ENCODE results near the gene ERF.
"Not testable (repeated sequence)": the region's sequence is repeated elsewhere in the genome, so short reads cannot be mapped to it uniquely, and the experiment has no call there.

ERF gene

DNA sequence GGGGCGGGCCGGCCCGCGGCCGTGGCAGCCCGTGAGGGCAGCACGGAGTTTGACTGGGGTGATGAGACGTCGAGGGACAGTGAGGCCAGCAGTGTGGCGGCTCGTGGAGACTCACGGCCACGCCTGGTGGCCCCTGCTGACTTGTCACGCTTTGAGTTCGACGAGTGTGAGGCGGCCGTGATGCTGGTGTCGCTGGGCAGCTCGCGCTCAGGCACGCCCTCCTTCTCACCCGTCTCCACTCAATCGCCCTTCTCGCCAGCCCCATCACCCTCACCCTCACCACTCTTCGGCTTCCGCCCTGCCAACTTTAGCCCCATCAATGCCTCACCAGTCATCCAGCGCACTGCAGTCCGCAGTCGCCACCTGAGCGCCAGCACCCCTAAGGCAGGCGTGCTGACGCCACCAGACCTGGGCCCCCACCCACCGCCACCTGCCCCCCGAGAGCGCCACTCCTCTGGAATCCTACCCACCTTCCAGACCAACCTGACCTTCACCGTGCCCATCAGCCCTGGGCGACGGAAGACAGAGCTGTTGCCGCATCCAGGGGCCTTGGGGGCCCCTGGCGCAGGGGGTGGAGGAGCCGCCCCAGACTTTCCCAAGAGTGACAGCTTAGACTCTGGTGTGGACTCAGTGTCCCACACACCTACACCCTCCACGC lies 18.6 kb upstream of the ERF start:
- no peak for DNase-seq

DNA sequence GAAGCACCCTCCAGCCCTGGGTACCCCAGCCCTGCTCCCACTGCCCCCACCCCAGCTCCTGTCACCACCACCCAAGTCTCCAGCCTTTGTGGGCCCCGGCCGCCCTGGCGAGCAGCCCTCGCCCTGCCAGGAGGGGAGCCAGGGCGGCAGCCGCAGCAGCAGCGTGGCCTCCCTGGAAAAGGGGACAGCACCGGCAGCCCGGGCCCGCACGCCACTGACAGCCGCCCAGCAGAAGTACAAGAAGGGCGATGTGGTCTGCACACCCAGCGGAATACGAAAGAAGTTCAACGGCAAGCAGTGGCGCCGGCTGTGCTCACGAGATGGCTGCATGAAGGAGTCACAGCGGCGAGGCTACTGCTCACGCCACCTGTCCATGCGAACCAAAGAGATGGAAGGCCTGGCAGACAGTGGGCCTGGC lies 18.1 kb upstream of the ERF start:
- no peak for DNase-seq

DNA sequence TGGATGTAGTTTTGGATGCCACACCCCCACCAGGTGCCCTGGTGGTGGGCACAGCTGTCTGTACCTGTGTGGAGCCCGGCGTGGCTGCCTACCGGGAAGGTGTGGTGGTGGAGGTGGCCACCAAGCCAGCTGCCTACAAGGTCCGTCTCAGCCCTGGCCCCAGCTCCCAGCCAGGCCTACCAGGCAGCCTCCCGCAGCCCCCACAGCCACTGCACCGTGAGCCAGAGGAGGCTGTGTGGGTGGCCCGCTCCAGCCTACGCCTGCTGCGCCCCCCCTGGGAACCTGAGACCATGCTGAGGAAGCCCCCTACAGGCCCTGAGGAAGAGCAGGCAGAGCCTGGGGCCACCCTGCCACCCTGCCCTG lies 17.6 kb upstream of the ERF start:
- no peak for DNase-seq

DNA sequence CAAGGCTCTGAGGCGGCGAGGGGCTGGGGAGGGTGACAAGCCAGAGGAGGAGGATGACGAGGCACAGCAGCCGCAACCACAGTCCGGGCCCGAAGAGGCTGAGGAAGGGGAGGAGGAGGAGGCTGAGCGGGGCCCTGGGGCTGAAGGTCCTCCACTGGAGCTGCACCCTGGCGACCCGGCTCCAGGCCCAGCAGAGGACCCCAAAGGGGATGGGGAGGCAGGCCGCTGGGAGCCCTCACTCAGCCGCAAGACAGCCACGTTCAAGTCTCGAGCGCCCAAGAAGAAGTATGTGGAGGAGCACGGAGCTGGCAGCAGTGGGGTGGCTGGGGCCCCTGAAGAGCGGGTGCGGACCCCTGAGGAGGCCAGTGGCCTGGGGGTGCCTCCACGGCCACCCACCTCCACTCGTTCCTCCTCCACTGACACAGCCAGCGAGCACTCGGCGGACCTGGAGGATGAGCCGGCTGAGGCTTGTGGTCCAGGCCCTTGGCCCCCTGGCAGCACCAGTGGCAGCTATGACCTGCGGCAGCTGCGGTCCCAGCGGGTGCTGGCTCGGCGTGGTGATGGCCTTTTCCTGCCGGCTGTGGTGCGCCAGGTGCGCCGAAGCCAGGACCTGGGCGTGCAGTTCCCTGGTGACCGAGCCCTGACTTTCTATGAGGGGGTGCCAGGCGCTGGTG lies 17.1 kb upstream of the ERF start:
- DNase-seq, result no peak

DNA sequence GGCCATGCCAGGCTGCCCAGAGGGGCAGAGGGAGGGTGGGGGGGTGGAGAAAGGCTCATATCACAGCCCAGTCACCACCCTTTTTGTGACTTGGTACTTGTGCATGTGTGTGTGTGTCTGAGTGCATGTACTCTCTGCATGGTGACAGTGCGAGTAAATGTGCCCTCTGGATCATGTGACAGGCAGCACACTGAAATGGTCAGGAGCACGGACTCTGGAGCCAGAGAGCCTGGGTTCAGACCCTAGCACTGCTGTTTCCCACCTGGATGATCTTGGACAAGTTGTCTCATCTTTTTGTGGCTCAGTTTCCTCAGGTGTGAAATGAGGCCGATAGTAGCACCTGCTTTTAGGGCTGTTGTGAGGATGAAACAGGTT lies 16.1 kb upstream of the ERF start:
- no peak for DNase-seq

DNA sequence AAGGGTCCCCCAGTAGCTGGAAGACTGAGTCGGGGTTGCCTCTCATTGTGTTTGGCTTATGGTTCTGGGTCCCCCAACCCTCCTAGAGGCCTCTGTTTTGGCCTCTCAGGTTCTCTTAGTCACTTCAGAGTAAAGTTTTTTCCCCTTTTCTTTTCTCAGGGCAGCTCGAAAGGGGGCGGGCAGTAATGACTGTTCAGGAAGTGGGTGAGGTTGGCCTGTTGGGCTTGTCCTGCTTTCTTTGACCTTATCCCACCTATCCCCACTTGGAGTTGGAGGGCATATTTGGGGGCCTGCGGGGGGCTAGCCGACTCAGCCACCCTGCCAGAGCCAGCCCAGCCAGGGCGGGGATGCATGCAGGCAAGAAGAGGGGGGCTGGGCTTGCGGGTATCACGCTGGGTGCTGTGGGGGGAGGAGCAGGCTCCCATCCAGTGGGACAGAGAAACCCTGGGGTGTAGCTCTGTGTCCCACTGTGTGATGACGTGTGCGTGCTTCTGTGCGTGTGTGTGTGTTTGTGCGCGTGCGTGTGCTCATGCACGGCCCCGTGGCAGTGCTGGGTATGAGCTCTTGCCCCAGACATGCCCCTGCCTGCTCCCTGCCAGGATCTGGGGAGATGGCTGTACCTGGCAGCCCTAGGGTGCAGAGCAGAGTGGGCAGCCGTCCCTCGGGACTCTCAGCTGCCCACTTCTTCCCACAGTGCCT lies 15.6 kb upstream of the ERF start:
- DNase-seq, result no peak

DNA sequence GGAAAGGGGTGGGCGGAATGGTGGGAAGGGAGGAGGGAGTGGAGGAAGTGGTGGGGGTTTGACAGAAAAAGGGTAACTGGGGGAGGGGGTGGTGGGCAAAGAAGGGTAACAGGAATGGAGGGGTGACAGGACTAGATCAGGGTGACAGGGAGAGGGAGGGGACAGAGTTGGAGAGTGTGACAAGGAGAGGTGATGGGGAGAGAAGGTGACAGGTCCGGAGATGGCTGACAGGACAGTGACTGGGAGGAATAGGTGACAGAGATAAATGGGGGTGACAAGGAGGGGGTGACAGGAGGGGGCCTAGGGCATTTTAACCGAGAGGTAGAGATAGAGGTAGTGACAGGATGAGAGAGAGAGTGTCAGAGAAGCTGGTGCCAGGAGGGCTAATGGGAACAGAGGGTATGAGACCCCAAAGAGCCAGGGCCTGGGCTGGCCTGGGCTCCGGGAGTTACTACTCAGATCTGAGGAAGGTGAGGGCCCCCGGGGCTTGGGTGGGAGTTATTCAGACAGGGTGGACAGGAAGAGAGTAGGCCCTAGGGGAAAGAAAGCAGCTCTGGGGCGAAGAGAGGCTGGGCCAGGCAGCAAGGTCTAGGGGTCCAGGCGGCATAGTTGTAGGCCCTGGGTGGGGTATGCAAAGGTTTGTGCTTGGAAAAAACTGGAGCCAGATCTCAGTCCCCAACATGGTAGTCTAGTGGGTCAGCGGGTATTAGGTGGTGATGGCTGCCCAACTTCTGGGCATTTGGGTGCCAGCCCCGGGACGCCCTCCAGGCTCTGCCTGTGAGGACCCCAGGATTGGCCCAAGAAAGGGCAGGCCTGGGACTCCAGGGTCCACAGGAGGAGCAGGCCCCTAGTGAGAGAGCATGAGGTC lies 14.8 kb upstream of the ERF start:
- DNase-seq, result no peak

DNA sequence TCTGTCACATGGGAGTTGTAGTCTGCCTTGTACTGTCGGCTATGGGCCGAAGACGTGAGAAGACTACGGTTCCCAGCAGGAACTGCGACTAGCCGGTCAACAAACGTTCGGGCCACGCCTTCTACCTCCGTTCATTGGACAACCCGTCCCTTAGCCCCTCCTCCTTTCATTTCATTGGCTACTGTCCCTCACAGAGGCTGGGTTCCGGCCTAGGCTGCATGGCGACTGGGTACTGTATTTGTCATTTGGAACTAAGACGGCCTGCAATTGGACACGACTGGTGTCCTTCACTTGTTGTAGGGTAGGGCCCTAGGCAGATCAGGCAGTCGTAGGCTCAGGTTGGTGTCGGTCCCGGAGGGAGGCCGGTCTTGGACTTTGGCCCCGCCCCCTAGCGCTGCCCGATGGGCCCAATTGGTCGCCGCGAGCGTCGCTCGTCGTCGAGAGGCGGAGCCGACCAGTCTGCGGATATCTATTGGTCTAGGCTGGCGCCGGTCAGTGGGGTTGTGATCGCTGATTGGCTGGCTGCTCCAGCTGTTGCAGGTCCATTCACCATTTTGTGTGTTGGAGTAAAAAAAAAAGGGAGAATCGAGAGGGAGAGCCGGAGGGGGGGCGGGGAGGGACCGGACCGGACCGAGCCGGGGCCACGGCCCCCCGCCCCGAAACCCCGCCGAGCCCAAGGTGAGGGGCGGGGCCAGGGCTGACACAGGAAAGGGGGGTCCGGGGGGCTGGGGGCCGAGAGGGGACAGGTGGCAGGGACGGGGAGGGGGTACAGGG lies 14.0 kb upstream of the ERF start, which contains the start of gene CIC:
CIC (plus strand) TSS at position 549 of the 774 bp plus-strand sequence. CDS start 2,532 bp downstream, outside the sequence.
- peak; percentile 99 for DNase-seq

DNA sequence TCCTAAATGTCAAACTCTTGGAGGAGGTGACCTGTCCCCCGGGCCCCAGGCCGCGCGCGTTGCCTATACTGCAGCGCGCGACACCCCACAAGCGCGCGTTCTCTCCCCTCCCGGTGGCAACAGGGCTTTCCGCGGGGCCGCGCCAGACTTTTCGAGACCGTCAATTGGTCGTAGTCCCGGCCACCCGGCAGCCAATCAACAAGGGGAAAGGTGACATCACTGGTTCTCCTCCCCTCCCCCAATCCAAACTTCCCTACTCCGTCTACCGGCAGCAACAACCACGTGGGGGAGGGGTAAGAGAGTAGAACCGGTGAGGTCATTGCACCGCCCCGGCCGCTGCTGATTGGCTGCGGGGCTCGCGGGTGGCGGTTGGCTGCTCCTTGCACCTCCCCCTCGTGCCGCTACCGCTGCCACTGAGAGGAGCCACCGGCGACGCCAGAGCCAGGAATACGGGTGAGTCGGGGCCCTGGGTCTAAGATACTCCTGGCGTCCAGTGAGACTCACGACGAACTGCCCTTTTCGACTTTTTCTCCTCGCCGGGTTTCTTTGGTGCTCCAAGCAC lies 13.3 kb upstream of the ERF start:
- DNase-seq, result peak; percentile 98

DNA sequence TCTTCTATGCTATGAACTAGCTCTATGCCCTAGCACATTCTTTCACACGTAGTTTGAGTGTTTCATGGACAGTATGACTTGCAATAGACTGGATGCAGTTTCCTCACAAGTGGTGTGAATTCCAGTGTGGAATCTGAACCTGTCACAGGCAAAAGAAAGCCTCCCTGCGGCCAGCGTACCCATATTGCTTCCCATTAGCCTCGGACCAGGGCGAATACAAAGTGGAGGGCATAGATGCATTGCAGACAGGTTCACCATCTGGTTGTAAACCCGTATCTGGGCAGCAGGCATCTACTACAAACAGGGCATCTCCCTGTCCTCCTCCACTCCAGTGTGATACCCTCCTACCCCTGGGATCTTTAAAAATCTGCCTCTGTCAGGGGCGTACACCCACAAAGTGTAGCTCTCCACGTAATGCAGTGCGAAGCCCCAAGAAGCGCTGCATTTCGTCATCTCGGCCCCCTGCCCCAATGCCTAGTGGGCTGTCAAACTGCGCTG lies 12.8 kb upstream of the ERF start:
- DNase-seq, result no peak

DNA sequence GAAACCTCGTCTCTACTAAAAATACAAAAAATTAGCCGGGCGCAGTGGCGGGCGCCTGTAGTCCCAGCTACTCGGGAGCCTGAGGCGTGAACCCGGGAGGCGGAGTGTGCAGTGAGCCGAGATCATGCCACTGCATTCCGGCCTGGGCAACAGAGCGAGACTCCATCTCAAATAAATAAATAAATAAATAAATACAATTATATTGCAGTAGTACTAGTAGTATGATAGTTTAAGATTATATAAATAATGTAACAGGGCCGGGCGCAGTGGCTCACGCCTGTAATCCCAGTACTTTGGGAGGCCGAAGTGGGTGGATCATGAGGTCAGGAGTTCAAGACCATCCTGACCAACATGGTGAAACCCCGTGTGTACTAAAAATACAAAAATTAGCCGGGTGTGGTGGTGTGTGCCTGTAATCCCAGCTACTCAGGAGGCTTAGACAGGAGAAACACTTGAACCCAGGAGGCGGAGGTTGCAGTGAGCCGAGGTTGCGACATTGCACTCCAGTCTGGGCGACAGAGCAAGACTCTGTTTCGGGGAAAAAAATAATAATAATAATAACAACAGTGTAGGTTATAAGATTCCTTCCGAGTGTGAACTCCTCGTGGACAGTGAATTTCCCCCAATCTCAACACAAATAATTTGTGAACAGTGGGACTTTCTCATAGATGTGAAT lies 12.1 kb upstream of the ERF start:
- DNase-seq, result not testable (repeated sequence)

DNA sequence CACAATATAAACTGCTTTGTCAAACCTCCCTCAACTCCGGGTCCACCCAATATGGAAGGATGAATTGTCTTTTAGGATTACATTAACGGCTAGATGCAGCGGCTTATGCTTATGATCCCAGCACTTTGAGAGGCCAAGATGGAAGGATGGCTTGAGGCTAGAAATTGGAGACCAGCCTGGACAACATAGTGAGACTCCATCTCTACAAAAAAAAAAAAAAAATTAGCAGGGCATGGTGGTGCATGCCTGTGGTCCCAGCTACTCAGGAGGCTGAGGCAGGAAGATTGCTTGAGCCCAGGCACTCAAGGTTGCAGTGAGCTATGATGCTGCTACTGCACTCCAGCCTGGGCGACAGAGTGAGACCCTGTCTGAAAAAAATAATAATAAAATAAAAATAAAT lies 11.2 kb upstream of the ERF start:
- not testable (repeated sequence) for DNase-seq

DNA sequence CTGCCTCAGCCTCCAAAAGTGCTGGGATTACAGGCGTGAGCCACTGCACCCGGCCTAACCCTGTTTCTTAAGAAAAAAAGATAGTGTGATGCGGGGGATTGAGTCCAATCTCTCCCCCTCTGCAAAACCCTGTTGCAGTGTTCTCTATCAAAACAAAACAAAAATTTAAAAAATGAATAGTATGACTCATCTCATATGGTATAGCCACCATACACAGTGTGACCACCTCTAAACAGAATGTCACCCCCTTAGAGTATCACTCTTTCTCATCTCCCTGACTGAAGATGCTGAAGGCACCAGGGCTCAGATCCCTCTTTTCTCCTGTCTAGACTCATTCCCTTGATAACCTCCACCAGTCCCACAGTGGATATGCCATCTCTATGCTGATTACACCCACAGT lies 6.8 kb upstream of the ERF start:
- DNase-seq, result no peak

DNA sequence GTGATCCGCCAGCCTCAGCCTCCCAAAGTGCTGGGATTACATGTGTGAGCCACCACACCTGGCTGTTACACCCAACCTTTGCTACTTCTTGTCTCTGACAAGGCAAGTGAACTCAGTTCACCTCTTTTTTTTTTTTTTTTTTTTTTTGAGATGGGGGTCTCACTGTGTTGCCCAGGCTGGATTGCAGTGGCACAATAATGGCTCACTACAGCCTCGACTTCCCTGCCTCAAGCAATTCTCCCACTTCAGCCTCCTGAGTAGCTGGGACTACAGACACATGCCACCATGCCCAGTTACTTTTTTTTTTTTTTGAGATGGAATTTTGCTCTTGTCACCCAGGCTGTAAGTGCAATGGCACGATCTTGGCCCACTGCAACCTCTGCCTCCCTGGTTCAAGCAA lies 2.9 kb upstream of the ERF start:
- DNase-seq, result not testable (repeated sequence)

DNA sequence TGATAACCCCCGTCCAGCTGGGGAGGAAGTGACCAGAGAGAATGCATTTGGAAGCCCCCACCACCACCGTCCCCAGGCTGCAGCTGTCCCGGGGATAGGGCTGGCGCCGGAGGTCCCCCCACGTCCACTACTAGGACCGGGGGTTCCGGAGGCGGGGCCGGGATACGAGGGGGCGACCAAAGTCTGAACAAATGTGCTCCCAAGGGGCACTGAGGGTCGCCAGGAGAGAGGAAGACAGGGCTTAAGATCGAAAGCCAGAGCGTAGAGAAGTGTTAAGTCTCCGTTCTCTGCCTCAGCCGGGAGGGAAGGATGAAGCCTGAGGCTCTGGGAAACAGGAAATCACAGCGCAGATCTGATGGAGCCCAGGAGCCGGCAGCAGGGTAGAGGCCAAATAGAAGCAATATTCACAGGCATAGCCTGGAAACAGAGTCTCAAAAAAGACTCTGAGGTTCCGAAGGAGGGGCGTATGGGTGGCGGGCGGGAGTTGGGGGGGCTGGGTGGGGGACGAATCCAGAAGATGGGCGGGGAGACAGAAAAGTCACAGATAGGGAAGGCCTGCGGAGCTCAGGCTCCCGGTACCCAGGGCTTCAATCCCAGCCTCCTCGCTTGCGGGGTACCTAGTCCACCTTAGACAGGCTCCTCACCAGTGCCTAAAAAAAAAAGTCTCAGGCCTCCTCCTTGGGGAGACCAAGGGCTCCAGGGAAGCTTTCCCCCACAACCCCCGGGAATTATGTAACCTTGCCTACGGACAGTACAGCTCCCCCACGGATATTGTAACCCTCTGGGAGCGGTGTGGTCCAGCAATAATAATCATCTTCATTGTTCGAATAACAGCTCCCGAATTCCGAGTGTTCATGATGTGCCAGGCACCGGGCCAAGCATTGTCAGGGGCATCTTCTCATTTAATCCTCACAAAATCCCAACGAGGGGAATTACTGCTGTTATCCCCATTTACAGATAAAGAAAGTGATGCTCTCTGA lies 1.1 kb upstream of the ERF start:
- DNase-seq, result no peak

DNA sequence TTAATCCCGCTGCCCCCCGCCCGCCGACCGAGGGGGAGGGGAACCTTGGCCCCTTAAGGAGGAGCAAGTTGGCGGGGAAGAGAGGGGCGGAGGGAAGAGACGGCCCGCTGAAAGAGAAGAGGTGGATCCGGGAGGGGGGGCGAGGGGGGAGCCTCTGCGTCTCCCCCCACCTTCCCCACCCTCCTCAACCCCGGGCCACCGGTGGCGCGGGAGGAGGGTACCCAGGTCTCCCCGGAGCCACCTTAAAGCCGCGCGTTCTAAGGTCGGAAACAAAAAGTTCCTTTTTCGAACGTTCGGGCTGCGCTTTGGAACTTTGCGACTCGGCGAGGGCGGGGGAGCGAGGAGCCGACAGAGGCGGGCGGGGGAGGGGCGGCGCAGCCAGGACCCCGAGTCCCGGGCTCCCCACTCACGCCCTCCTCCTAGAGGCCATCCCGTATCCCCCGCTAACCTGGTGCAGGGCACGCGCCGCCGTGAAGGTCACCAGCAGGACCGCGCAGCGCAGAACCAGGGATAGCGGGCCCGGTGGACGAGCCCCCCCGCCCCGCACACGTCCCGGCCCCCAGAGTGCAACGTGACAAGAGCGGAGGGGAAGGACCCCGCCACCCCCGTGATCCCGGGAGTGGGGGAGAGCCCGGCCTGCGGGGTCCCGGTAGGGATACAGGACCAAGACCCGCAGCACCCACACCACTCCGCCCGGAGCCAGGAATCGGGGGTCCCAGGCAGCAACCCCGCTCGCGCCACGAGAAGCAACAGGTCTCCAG lies 659 bp downstream of the ERF start:
- DNase-seq, result no peak

DNA sequence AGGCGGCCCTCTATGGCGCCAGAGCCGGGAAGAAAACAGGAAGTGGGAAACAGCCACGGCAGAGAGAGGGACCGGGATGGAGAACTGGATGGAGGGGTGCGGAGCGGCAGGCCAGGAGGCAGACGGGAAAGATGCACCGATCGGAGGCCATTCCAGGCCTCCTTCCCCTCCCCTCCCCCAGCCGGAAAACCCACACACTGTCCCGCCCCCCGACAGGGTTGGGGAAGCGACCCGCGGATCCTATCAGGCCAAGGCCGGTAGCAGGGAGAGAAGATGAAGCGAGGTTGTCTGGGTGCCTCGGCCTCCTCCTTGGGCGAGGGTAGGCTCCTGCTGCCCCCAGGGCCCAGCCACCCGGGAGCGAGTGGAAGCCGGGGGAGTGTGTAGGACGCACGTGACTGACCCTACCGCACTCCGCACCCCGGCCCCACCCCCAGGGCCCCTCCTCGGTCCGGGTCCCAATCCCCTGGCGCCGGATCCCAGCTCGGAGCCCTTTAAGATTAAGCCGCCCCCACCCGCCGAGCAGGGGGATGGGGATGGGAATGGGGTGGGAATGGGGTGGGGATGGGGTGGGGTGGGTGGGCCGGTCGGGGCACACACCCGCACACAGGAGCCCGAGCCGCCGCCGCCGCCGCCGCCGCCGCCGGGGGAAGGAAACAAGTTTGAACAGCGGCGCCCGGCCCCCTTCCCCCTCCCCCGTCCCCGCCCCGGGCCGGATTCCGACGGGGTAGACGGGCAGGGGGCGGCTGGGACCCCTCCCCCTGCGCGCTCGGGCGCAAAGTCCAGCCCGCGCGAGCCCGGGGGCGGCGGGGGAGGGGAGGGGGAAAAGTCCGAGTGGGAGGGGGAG lies 1.5 kb downstream of the ERF start:
- DNase-seq, result no peak

All from NCI-H774 (cell line).